K562 (cell line): ENCODE results near the gene ITPR3. TPM values are rescaled to one million over a fixed set of nuclear protein-coding genes. Genes with fewer than 3 reads are reported as not detected.

Source experiments
- ATAC-seq: fragments of 200-7000 bp; cut with Tn5 transposase; 3 replicates; pipeline ENCODE4 v1.9.1; 2020; ENCODE audit warnings: moderate library complexity
- BruUV-seq: library from RNA; stranded (reverse); fragments of 400-500 nt; replicated peaks from 2 replicates; lab custom pipeline; 2021; lab: Mats Ljungman, UMichigan
- CTCF ChIA-PET: fragments of 300-600 bp; formaldehyde crosslinking; extraction: SDS; loops from one replicate; lab custom pipeline; 2021; ENCODE audit warnings: low intra/inter-chr PET ratio; lab: Yijun Ruan, JAX
- POLR2A ChIA-PET: fragments of 300-600, 350-650 bp; sonication (Branson Sonifier 250); formaldehyde crosslinking; extraction: SDS; loops from one replicate; lab custom pipeline; 2021; ENCODE audit warnings: antibody characterized with exemption, inconsistent platforms; lab: Yijun Ruan, JAX
- DNase-seq, 4 experiments: peaks; one replicate each; pipeline versions ENCODE4 v3.0.0 to v3.0.0-alpha.2; 2011 to 2018; ENCODE audit warnings: low spot score in 3 of 4, mixed read lengths in 3 of 4; ENCODE audit errors: extremely low read depth in 1 of 4
- FAIRE-seq: peaks from 2 replicates; lab custom pipeline; 2011; peaks lifted over from hg19 to GRCh38; lab: Jason Lieb, UNC
- H2AFZ ChIP-seq: 2 replicates; pipeline ENCODE4 v1.6.0; 2011; ENCODE audit warnings: low read depth, low read length, control low read depth, inconsistent platforms
- H3K27ac ChIP-seq: fragments of 200-600 bp; 3 replicates; pipeline ENCODE4 v1.8.0; 2011; ENCODE audit warnings: low read depth, mild to moderate bottlenecking, control low read depth, inconsistent platforms, low read length, moderate library complexity, mixed read lengths; ENCODE audit errors: extremely low read depth
- H3K27me3 ChIP-seq, 2 experiments: fragments of 300-600 bp in 1 of 2; 2 replicates in 1 of 2; 3 replicates in 1 of 2; pipeline versions ENCODE4 v1.6.0 to v1.8.0; 2011; ENCODE audit warnings: inconsistent platforms in 2 of 2, low read length in 2 of 2, mild to moderate bottlenecking in 1 of 2, mixed read lengths in 1 of 2, moderate library complexity in 1 of 2; ENCODE audit not compliant: control insufficient read depth in 2 of 2, insufficient read depth in 2 of 2
- H3K36me3 ChIP-seq: fragments of 300-600 bp; 3 replicates; pipeline ENCODE4 v1.8.0; 2011; ENCODE audit warnings: mild to moderate bottlenecking, low read length, inconsistent platforms; ENCODE audit not compliant: control insufficient read depth, insufficient read depth
- H3K4me1 ChIP-seq, 2 experiments: fragments of 200-600 bp in 1 of 2; replicated peaks in 1 of 2; 2 replicates in 1 of 2; 3 replicates in 1 of 2; pipeline versions ENCODE4 v1.5.1 to v1.8.0; 2011; ENCODE audit warnings: inconsistent platforms in 2 of 2, low read length in 2 of 2, mild to moderate bottlenecking in 1 of 2, mixed read lengths in 1 of 2, moderate library complexity in 1 of 2; ENCODE audit not compliant: control insufficient read depth in 2 of 2, insufficient read depth in 2 of 2
- H3K4me2 ChIP-seq: 2 replicates; pipeline ENCODE4 v1.6.1; 2011; ENCODE audit warnings: low read length, control low read depth, inconsistent platforms, mixed read lengths; ENCODE audit not compliant: insufficient read depth
- H3K4me3 ChIP-seq: fragments of 200-600 bp; sonication (generic), shearing (Covaris generic); 2 replicates; pipeline ENCODE4 v1.5.1; 2016; ENCODE audit warnings: control low read depth, inconsistent platforms
- H3K79me2 ChIP-seq: fragments of 200-600 bp; 3 replicates; pipeline ENCODE4 v1.8.0; 2011; ENCODE audit warnings: low read length, inconsistent platforms; ENCODE audit not compliant: control insufficient read depth, insufficient read depth
- H3K9ac ChIP-seq, 2 experiments: 2 replicates each; pipeline versions ENCODE4 v1.6.0 to v1.6.1; 2011; ENCODE audit warnings: low read depth in 2 of 2, low read length in 2 of 2, control low read depth in 1 of 2, inconsistent platforms in 1 of 2, mild to moderate bottlenecking in 1 of 2, mixed read lengths in 1 of 2; ENCODE audit not compliant: insufficient read depth in 1 of 2
- H3K9me1 ChIP-seq: one replicate; pipeline ENCODE4 v1.6.0; 2011; ENCODE audit warnings: inconsistent platforms, mild to moderate bottlenecking, low read length, moderate library complexity; ENCODE audit not compliant: control insufficient read depth, insufficient read depth
- H3K9me3 ChIP-seq: replicated peaks from 2 replicates; pipeline ENCODE4 v1.5.1; 2011; ENCODE audit warnings: low read depth, low read length, inconsistent platforms; ENCODE audit not compliant: control insufficient read depth, insufficient read depth
- H4K20me1 ChIP-seq: replicated peaks from 2 replicates; pipeline ENCODE4 v1.6.1; 2011; ENCODE audit warnings: low read length, inconsistent platforms, mixed read lengths; ENCODE audit not compliant: control insufficient read depth, insufficient read depth
- ARID1B ChIP-seq: fragments of 450-650 bp; IDR thresholded peaks from 2 replicates; pipeline ENCODE4 v1.6.1; 2016; ENCODE audit warnings: antibody characterized with exemption, mild to moderate bottlenecking, inconsistent platforms
- EGR1 ChIP-seq: fragments of 450-650 bp; conservative IDR thresholded peaks from 2 replicates; pipeline ENCODE4 v1.6.1; 2017; ENCODE audit warnings: mild to moderate bottlenecking
- FOXJ3 ChIP-seq: sonication (generic); formaldehyde crosslinking; IDR thresholded peaks from 2 replicates; pipeline ENCODE4 v1.4.0; 2020; ENCODE audit warnings: mild to moderate bottlenecking, missing genetic modification reagents
- GABPB1 ChIP-seq: sonication (generic); formaldehyde crosslinking; IDR thresholded peaks from 2 replicates; pipeline ENCODE4 v1.8.0; 2022; ENCODE audit warnings: mild to moderate bottlenecking, missing genetic modification reagents
- GATA2 ChIP-seq: sonication (generic); formaldehyde crosslinking; IDR thresholded peaks from 2 replicates; pipeline ENCODE4 v1.4.0; 2020; ENCODE audit warnings: mild to moderate bottlenecking, missing genetic modification reagents
- HCFC1 ChIP-seq: IDR thresholded peaks from 2 replicates; pipeline ENCODE4 v1.6.1; 2012; ENCODE audit warnings: low read depth, low read length, improper control_type of control experiment
- HMGXB4 ChIP-seq: sonication (generic); formaldehyde crosslinking; IDR thresholded peaks from 2 replicates; pipeline ENCODE4 v1.8.1; 2023; ENCODE audit warnings: mild to moderate bottlenecking, missing genetic modification reagents
- HNRNPUL1 ChIP-seq: fragments of 200-400 bp; formaldehyde crosslinking; IDR thresholded peaks from 2 replicates; pipeline ENCODE4 v1.6.1; 2017; ENCODE audit warnings: low read length
- PHF20 ChIP-seq: fragments of 450-650 bp; IDR thresholded peaks from 2 replicates; pipeline ENCODE4 v1.6.1; 2018; ENCODE audit not compliant: partially characterized antibody
- POLR3A ChIP-seq: IDR thresholded peaks from 2 replicates; pipeline ENCODE4 v1.6.1; 2011; ENCODE audit warnings: borderline replicate concordance, mild to moderate bottlenecking, moderate library complexity; ENCODE audit not compliant: insufficient read length, insufficient read depth; ENCODE audit errors: extremely low read depth
- TSHZ1 ChIP-seq: fragments of 250-450 bp; sonication (Bioruptor Pico); IDR thresholded peaks from 2 replicates; pipeline ENCODE4 v1.4.0; 2020; ENCODE audit warnings: mild to moderate bottlenecking, moderate library complexity
- ZNF217 ChIP-seq: sonication (generic); formaldehyde crosslinking; IDR thresholded peaks from 2 replicates; pipeline ENCODE4 v1.8.0; 2022; ENCODE audit warnings: mild to moderate bottlenecking, missing genetic modification reagents
- ZNF324 ChIP-seq: fragments of 250-450 bp; sonication (Bioruptor Pico); IDR thresholded peaks from 2 replicates; pipeline ENCODE4 v1.4.0; 2020; ENCODE audit warnings: mild to moderate bottlenecking
- WGBS: fragments of 100-300 bp; shearing (Covaris generic); methylation state at CpG from one replicate; pipeline ENCODE4 v1.1.6; 2016; ENCODE audit warnings: low coverage, mixed read lengths; ENCODE audit not compliant: insufficient coverage; ENCODE audit errors: missing lambda C conversion rate; 5-methylcytosine and 5-hydroxymethylcytosine counted together
- in situ Hi-C: fragments of 300-500 bp; cut with MboI; formaldehyde crosslinking; loops from 4 replicates; pipeline ENCODE4 v1.15.0; 2018; ENCODE audit warnings: inconsistent platforms, mixed read lengths
- intact Hi-C: fragments of 100-400 bp; cut with micrococcal nuclease; formaldehyde crosslinking; loops from 2 replicates; pipeline ENCODE4 v1.14.2; 2022
- polyA plus RNA-seq, 8 experiments: library from polyadenylated mRNA; depleted of rRNA in 4 of 8; stranded (reverse) in 5 of 8; unstranded in 3 of 8; fragments of >200 nt; fragmentation: Nextera tagmentation in 2 of 8; fragmentation: Illumina TruSeq in 1 of 8; extraction: Ambion mirVana in 2 of 8; extraction: Trizol in 1 of 8; gene quantifications; 2 replicates each; pipeline versions ENCODE4 v1.2.1 to v1.2.3, GENCODE V29; 2011 to 2014; ENCODE audit warnings: inconsistent platforms in 1 of 8, missing spikeins in 1 of 8
- total RNA-seq, 7 experiments: library from RNA; depleted of rRNA in 6 of 7; stranded (reverse); fragments of >200 nt in 6 of 7; fragmentation: Illumina TruSeq in 2 of 7; extraction: Trizol in 2 of 7; gene quantifications; 2 replicates each; pipeline versions ENCODE4 v1.2.1 to v1.2.3, GENCODE V29; 2011 to 2021; ENCODE audit warnings: low replicate concordance in 1 of 7

The ITPR3 gene
- total and polyA plus RNA-seq, 9 of the 15 experiments (the other 6 are each of a cell fraction or from before 2014, with no cell fraction given): 0.39 to 35.7 (median 13.2) TPM

GRCh38 chr6:33678233-33678931 is 57.3 kb downstream of the ITPR3 start:
- DNase-seq (no peak), FAIRE-seq (no peak), ATAC-seq (no peak)
- ChIA-PET POLR2A (interaction anchor here (0.6 to 0.7 kb wide), 2 partner anchors 17 to 70 kb away, joined by 3 to 4 read pairs; no protein-coding TSS in a partner anchor), CTCF (interaction anchor here (0.6 kb wide), 1 partner anchor 28 kb away, joined by 3 read pairs; no protein-coding TSS in a partner anchor)
- no peak overlapping the region for H3K4me3 ChIP-seq
- H3K9me3 ChIP-seq: no peaks in the 10 kb centered on the region
- no peaks in the 10 kb centered on the region for H3K9me1 ChIP-seq
- no peaks in the 10 kb centered on the region for H3K79me2 ChIP-seq
- no peak overlapping the region for H3K4me2 ChIP-seq
- H3K27ac ChIP-seq: no peak overlapping the region
- no peak overlapping the region for H3K9ac ChIP-seq
- in situ Hi-C loops (no loop called here), intact Hi-C loops (no loop called here)
- TF ChIP-seq GATA2 (CRISPR knock-in tag) (no peak), TSHZ1 (CRISPR knock-in tag) (no peak), ZNF324 (CRISPR knock-in tag) (no peak), ZNF217 (CRISPR knock-in tag) (no peak), PHF20 (no peak), HNRNPUL1 (no peak), FOXJ3 (no peak), GABPB1 (CRISPR knock-in tag) (no peak), HCFC1 (no peak), POLR3A (no peak), EGR1 (no peak), ARID1B (no peak), HMGXB4 (CRISPR knock-in tag) (no peak)
- peaks cover 90% of the 10 kb centered on the region; the same call in 2 of the 3 replicates for H3K36me3 ChIP-seq
- H2AFZ ChIP-seq: no peak overlapping the region
- peaks cover 0 to 3% of the 10 kb centered on the region in 2 experiments; a peak in 1 of 5 replicates for H3K4me1 ChIP-seq
- no TSS peak for BruUV-seq
- H4K20me1 ChIP-seq: no peaks in the 10 kb centered on the region
- WGBS: 88% methylated on average over 23 of the region's 24 CpGs
- H3K27me3 ChIP-seq: no peaks in the 10 kb centered on the region
